Thyroid gland (tissue), 4 donors: ENCODE data around the gene GTSE1.

ENCODE experiments used
- CTCF ChIP-seq, 6 experiments: fragments of 200-600 bp in 3 of 6; fragments of 450-650 bp in 3 of 6; sonication (generic) in 3 of 6; IDR thresholded peaks; one replicate each; pipeline ENCODE4 v1.5.1; 2016 to 2019; ENCODE audit warnings: antibody characterized with exemption in 6 of 6, mild to moderate bottlenecking in 2 of 6, inconsistent platforms in 1 of 6, moderate library complexity in 1 of 6
- POLR2A ChIP-seq, 2 donors: fragments of 450-650 bp; IDR thresholded peaks; one replicate each; pipeline ENCODE4 v1.6.1; 2017; ENCODE audit warnings: antibody characterized with exemption in 2 of 2, mild to moderate bottlenecking in 2 of 2, moderate library complexity in 1 of 2

DNA sequence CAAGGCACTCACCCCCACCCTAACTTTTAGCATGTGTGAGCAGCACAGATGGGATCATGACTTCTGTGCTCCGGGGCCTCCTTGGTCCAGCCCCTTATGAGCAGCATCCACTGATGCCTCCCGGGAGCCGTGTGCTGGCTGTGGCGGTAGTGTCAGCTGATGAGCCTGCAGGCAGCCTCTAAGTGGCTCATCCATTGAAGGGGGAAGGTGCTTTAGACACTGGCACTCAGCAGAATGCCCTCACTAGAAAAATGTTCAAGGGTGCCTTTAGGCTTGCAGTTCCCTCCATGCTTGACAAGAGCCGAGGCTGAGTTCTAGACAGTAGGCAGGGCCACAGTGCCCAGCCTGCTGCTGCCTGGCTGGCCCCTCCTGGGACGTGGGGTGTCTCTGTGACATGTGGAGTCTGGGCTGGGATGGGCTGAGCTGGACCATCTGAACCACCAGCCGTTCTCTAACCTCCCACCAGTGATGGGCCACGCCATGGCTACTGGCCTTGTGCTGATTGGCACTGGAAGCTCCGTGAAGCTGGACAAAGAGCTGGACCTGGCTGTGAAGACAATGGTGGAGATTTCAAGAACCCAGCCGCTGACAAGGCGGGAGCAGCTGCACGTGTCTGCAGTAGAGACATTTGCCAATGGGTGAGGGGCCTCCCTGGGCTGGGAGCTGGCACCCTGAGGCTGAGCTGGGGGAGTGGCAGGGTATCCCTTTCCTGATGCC is 23.1 kb upstream of the GTSE1 start:
- TF ChIP-seq CTCF (IDR thresholded peaks at IDR 0.05) (no peak), POLR2A (IDR thresholded peaks at IDR 0.05) (no peak)
